HL-60 (cell line): ENCODE measurements around the gene CTNNA1.

Experiments used
- DNase-seq, 2 experiments: peaks; one replicate each; pipeline ENCODE4 v3.0.0-alpha.2; 2010 to 2020; ENCODE audit warnings: low read depth in 1 of 2, low spot score in 1 of 2
- H3K27ac ChIP-seq: fragments of 250-450 bp; sonication (Bioruptor Pico); replicated peaks from 2 replicates; pipeline ENCODE4 v1.5.1; 2020; ENCODE audit warnings: mild to moderate bottlenecking, moderate library complexity
- H3K27me3 ChIP-seq: fragments of 250-450 bp; sonication (Bioruptor Pico); 2 replicates; pipeline ENCODE4 v1.5.1; 2021; ENCODE audit warnings: mild to moderate bottlenecking, moderate library complexity; ENCODE audit not compliant: insufficient read depth, poor library complexity, severe bottlenecking
- H3K4me3 ChIP-seq: replicated peaks from 2 replicates; pipeline ENCODE4 v1.5.1; 2011; ENCODE audit warnings: mild to moderate bottlenecking, control low read depth, low read length; ENCODE audit not compliant: insufficient read depth
- CTCF ChIP-seq: IDR thresholded peaks from one replicate; pipeline ENCODE4 v1.5.1; 2011; ENCODE audit warnings: low read length, control low read depth, inconsistent platforms; ENCODE audit not compliant: insufficient read depth
- GABPA ChIP-seq: IDR thresholded peaks from 2 replicates; pipeline ENCODE4 v1.6.1; 2012; ENCODE audit warnings: low read depth
- POLR2AphosphoS5 ChIP-seq: IDR thresholded peaks from 2 replicates; pipeline ENCODE4 v1.6.1; 2012; ENCODE audit warnings: low read depth
- REST ChIP-seq: IDR thresholded peaks from 2 replicates; pipeline ENCODE4 v1.6.1; 2012; ENCODE audit warnings: low read depth; ENCODE audit not compliant: insufficient replicate concordance
- SPI1 ChIP-seq: IDR thresholded peaks from 2 replicates; pipeline ENCODE4 v1.6.1; 2012; ENCODE audit warnings: low read depth, mild to moderate bottlenecking, borderline replicate concordance

The CTNNA1 gene

GRCh38 chr5:138934971-138935370, 181.7 kb downstream of the CTNNA1 start:
- TF ChIP-seq SPI1 (no peak), CTCF (no peak), POLR2AphosphoS5 (no peak), GABPA (no peak), REST (no peak)
- Histone ChIP-seq H3K27me3 (no peaks in the 10 kb centered on the region), H3K27ac (no peak overlapping the region), H3K4me3 (no peak overlapping the region)
- no peak for DNase-seq

GRCh38 chr5:138935466-138935865, 182.2 kb downstream of the CTNNA1 start:
- Histone ChIP-seq H3K4me3 (no peak overlapping the region), H3K27me3 (no peaks in the 10 kb centered on the region), H3K27ac (no peak overlapping the region)
- no peak for TF ChIP-seq GABPA
- no peak for TF ChIP-seq POLR2AphosphoS5
- TF ChIP-seq CTCF, result no peak
- TF ChIP-seq SPI1, result no peak
- DNase-seq, result no peak

- TF ChIP-seq SPI1 (no peak), GABPA (no peak), CTCF (no peak), REST (no peak), POLR2AphosphoS5 (no peak)
- no peak for DNase-seq
- no peak overlapping the region for H3K27ac ChIP-seq
- no peak overlapping the region for H3K4me3 ChIP-seq
- H3K27me3 ChIP-seq, result no peaks in the 10 kb centered on the region
Measured at GRCh38 chr5:138936225-138936967, 183.2 kb downstream of the CTNNA1 start.

- Histone ChIP-seq H3K27ac (no peak overlapping the region), H3K27me3 (no peaks in the 10 kb centered on the region), H3K4me3 (no peak overlapping the region)
- DNase-seq, result no peak
- TF ChIP-seq CTCF (no peak), POLR2AphosphoS5 (no peak), SPI1 (no peak), GABPA (no peak), REST (no peak)
Measured at GRCh38 chr5:138936968-138937345, 183.7 kb downstream of the CTNNA1 start.
